CD8-positive, alpha-beta memory T cell (primary cell): ENCODE measurements around the gene CLDN15. TPM values are rescaled to one million over a fixed set of nuclear protein-coding genes. Genes with fewer than 3 reads are reported as not detected.
"Not testable (repeated sequence)": the region's sequence is repeated elsewhere in the genome, so short reads cannot be mapped to it uniquely, and the experiment has no call there.

ENCODE experiments used
- CTCF ChIA-PET: fragments of 350-600 bp; sonication (Branson Sonifier 250); formaldehyde crosslinking; loops from one replicate; lab custom pipeline; 2021; ENCODE audit warnings: antibody characterized with exemption; lab: Charles Lee
- POLR2A ChIA-PET: fragments of 350-600 bp; sonication (Branson Sonifier 250); formaldehyde crosslinking; loops from one replicate; lab custom pipeline; 2021; ENCODE audit warnings: antibody characterized with exemption; lab: Charles Lee
- DNase-seq, 5 donors: peaks; one replicate each; pipeline versions ENCODE4 v3.0.0 to v3.0.0-alpha.2; 2020 to 2022; ENCODE audit warnings: mixed read lengths in 1 of 5
- H3K27ac ChIP-seq: one replicate; pipeline ENCODE4 v1.7.0; 2013; ENCODE audit warnings: low read depth, mild to moderate bottlenecking, low read length, moderate library complexity
- H3K27me3 ChIP-seq: 2 replicates; pipeline ENCODE4 v1.7.0; 2013; ENCODE audit warnings: low read length, mild to moderate bottlenecking; ENCODE audit not compliant: insufficient read depth, poor library complexity, severe bottlenecking
- H3K36me3 ChIP-seq: 2 replicates; pipeline ENCODE4 v1.7.0; 2013; ENCODE audit warnings: mild to moderate bottlenecking, low read length, moderate library complexity; ENCODE audit not compliant: insufficient read depth
- H3K4me1 ChIP-seq: 2 replicates; pipeline ENCODE4 v1.7.0; 2013; ENCODE audit warnings: mild to moderate bottlenecking, low read length, moderate library complexity; ENCODE audit not compliant: insufficient read depth
- H3K4me3 ChIP-seq: 2 replicates; pipeline ENCODE4 v1.7.0; 2013; ENCODE audit warnings: mild to moderate bottlenecking, low read length
- H3K9me3 ChIP-seq: 2 replicates; pipeline ENCODE4 v1.7.0; 2013; ENCODE audit warnings: mild to moderate bottlenecking, low read length
- H3K27ac Mint-ChIP-seq, 8 donors: one replicate each; pipeline ENCODE4 v1.8.0; 2020 to 2021; ENCODE audit warnings: mixed read lengths in 8 of 8, mild to moderate bottlenecking in 6 of 8, inconsistent platforms in 3 of 8, moderate library complexity in 3 of 8
- H3K27me3 Mint-ChIP-seq, 2 donors: one replicate each; pipeline ENCODE4 v1.8.0; 2020 to 2021; ENCODE audit warnings: mixed read lengths in 2 of 2, mild to moderate bottlenecking in 1 of 2, moderate library complexity in 1 of 2
- H3K36me3 Mint-ChIP-seq, 3 donors: one replicate each; pipeline ENCODE4 v1.8.0; 2020 to 2021; ENCODE audit warnings: mixed read lengths in 3 of 3, inconsistent platforms in 1 of 3, mild to moderate bottlenecking in 1 of 3
- H3K4me1 Mint-ChIP-seq, 3 donors: one replicate each; pipeline ENCODE4 v1.8.0; 2020 to 2021; ENCODE audit warnings: mixed read lengths in 3 of 3, inconsistent platforms in 1 of 3, mild to moderate bottlenecking in 1 of 3
- H3K4me3 Mint-ChIP-seq, 7 donors: one replicate each; pipeline ENCODE4 v1.8.0; 2020 to 2021; ENCODE audit warnings: mixed read lengths in 7 of 7, mild to moderate bottlenecking in 6 of 7, moderate library complexity in 4 of 7, inconsistent platforms in 2 of 7
- H3K9me3 Mint-ChIP-seq, 5 donors: one replicate each; pipeline ENCODE4 v1.8.0; 2020 to 2022; ENCODE audit warnings: mixed read lengths in 5 of 5, mild to moderate bottlenecking in 3 of 5, moderate library complexity in 2 of 5, inconsistent platforms in 1 of 5
- polyA plus RNA-seq: library from polyadenylated mRNA; unstranded; fragments of 300-500 nt; fragmentation: Illumina TruSeq; gene quantifications from one replicate; pipeline ENCODE4 v1.2.3, GENCODE V29; 2021
- total RNA-seq, 2 experiments: library from RNA; stranded (reverse); gene quantifications; one replicate each; pipeline ENCODE4 v1.2.3, GENCODE V29; 2021

Gene CLDN15
- total and polyA plus RNA-seq, 3 experiments from 2014 or later = 1.2 to 20.3 (median 19.5) TPM

DNA sequence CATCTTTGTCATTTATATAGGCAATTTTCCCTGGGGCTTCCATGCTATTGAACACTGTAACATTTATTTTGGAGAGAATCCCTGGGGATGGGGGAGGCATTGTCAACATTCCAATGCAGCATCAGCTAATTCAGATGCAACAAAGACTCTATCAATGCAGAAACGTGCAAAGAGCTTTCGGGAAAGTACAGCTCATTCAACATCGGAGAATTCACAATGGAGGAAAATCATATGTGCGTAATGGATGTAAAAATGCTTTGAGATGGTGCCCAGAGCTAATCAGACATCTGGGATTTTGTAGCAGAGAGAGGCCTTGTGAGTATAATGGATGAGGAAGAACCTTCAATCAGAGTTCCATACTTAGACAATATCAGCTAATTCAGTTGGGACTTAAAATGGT, 35.6 kb upstream of the CLDN15 start:
- Histone ChIP-seq H3K4me3 (no peak overlapping the region), H3K9me3 (no peaks in the 10 kb centered on the region), H3K27me3 (no peaks in the 10 kb centered on the region), H3K36me3 (no peaks in the 10 kb centered on the region), H3K4me1 (no peaks in the 10 kb centered on the region), H3K27ac (no peak overlapping the region)
- Mint-ChIP-seq H3K4me1 (no peaks in the 10 kb centered on the region), H3K4me3 (no peak overlapping the region), H3K27me3 (peaks cover 14 to 34% of the 10 kb centered on the region in 2 donors), H3K9me3 (no peaks in the 10 kb centered on the region), H3K27ac (no peak overlapping the region), H3K36me3 (no peaks in the 10 kb centered on the region)
- ChIA-PET CTCF (interaction anchor here (1.1 to 1.4 kb wide), 2 partner anchors 10 to 129 kb away, joined by 4 read pairs; no protein-coding TSS in a partner anchor), POLR2A (no interaction called here)
- no peak for DNase-seq

DNA sequence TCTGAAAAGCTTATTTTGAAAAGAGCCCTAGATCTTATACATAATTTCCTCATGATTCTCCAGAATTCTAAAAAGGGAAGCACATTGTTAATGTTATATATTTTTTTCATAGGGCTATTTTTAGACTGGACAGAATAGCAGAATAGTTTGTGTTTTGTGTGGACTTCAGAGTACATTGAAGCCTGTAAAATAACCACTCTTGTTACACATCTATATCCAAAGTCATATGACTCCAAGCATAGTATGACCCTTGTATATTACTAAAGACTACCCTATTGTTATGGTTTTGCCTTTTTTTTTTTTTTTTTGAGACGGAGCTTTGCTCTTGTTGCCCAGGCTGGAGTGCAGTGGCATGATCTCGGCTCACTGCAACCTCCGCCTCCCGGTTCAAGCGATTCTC, 33.4 kb upstream of the CLDN15 start:
- ChIA-PET POLR2A (no interaction called here), CTCF (no interaction called here)
- Mint-ChIP-seq H3K9me3 (no peaks in the 10 kb centered on the region), H3K4me1 (no peaks in the 10 kb centered on the region), H3K27ac (no peak overlapping the region), H3K27me3 (peaks cover 6 to 26% of the 10 kb centered on the region in 2 donors), H3K36me3 (no peaks in the 10 kb centered on the region), H3K4me3 (no peak overlapping the region)
- Histone ChIP-seq H3K27me3 (no peaks in the 10 kb centered on the region), H3K4me3 (no peak overlapping the region), H3K36me3 (no peaks in the 10 kb centered on the region), H3K9me3 (no peaks in the 10 kb centered on the region), H3K27ac (no peak overlapping the region), H3K4me1 (no peaks in the 10 kb centered on the region)
- DNase-seq = no peak

DNA sequence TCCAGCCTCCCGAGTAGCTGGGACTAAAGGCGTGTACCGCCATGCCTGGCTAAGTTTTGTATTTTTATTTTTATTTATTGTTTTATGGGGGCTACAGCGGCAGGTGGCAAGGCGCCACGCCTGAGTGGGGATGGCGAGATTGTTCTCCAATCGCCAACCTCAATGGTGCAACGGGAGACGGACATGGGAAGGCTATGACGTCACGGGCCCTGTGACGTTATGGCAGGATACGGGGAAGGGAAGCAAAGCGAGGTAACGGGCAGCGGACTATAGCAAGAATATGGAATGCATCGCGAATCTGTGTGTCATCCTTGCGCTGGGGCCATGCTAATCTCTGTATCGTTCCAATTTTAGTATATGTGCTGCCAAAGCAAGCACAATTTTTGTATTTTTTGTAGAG, 32.1 kb upstream of the CLDN15 start:
- Mint-ChIP-seq H3K27ac (no peak overlapping the region), H3K27me3 (peaks cover 4 to 25% of the 10 kb centered on the region in 2 donors), H3K36me3 (no peaks in the 10 kb centered on the region), H3K9me3 (no peaks in the 10 kb centered on the region), H3K4me3 (no peak overlapping the region), H3K4me1 (no peaks in the 10 kb centered on the region)
- Histone ChIP-seq H3K4me1 (no peaks in the 10 kb centered on the region), H3K27me3 (no peaks in the 10 kb centered on the region), H3K9me3 (no peaks in the 10 kb centered on the region), H3K4me3 (no peak overlapping the region), H3K36me3 (no peaks in the 10 kb centered on the region), H3K27ac (no peak overlapping the region)
- no peak for DNase-seq
- ChIA-PET CTCF (no interaction called here), POLR2A (no interaction called here)

DNA sequence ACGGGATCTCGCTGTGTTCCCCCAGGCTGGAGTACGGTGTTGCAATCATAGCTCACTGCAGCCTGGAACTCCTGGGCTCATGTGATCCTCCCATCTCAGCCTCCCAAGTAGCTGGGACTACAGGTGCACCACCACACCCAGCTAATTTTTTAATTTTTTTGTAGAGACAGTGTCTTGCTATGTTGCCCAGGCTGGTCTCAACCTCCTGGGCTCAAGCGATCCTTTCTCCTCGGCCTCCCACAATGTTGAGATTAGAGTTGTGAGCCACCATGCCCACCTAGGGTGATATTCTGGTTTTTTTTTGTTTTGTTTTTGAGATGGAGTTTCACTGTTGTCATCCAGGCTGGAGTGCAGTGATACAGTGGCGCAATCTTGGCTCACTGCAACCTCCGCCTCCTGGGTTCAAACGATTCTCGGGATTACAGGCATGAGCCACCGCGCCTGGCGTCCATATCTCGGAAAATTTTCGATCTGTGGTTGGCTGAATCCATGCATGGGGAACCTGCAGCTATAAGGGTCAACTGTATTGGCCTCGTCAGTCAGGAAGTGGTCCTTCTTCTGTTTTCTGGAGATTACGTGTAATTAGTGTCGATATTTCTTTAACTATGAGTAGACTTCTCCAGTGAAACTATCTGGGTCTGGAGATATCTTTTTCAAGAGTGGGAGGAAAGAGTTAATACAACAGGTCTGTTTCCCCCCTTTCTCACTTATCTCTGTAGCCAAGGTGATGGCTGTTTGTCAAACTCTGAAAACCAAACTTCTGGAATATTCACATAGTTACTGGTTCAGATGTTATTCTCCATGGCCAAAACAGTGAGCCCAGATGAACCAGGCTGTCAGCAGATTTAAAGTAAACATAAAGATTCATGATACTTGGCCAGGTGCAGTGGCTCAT, 28.3 kb upstream of the CLDN15 start:
- H3K9me3 ChIP-seq = no peaks in the 10 kb centered on the region
- Mint-ChIP-seq H3K9me3 (no peaks in the 10 kb centered on the region), H3K27ac (no peak overlapping the region), H3K36me3 (no peaks in the 10 kb centered on the region), H3K27me3 (peaks cover 7 to 27% of the 10 kb centered on the region in 2 donors), H3K4me1 (no peaks in the 10 kb centered on the region), H3K4me3 (no peak overlapping the region)
- CTCF ChIA-PET = interaction anchor here (1.6 kb wide), 1 partner anchor 17 kb away, joined by 5 read pairs; no protein-coding TSS in a partner anchor
- no peak for DNase-seq
- POLR2A ChIA-PET = no interaction called here
- no peak overlapping the region for H3K4me3 ChIP-seq
- H3K27me3 ChIP-seq = no peaks in the 10 kb centered on the region
- H3K27ac ChIP-seq = no peak overlapping the region
- no peaks in the 10 kb centered on the region for H3K4me1 ChIP-seq
- H3K36me3 ChIP-seq = no peaks in the 10 kb centered on the region

DNA sequence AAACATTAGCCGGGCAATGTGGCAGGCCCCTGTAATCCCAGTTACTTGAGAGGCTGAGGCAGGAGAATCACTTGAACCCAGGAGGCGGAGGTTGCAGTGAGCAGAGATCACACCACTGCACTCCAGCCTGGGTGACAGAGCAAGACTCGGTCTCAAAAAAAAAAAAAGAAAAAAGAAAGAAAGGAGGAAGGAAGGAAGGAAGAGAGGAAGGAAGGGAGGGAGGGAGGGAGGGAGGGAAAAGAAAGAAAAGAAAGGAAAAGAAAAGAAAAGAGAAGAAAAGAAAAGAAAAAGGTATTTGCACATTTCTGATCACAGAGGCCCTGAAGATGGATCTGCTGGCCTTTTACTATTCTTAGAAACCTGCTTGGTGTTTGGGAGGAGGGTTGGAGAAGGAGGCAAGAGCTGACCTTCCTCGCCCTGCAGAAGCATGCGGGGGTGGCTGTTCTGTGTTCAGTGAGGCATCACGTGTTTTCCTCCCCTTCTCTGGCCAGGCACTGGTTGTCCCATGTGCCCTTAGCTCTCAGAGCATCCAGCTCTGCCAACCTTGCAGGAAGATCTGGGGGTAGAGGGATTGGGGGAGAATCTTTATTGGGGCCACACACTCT, 26.6 kb upstream of the CLDN15 start:
- H3K36me3 ChIP-seq, H3K4me3 Mint-ChIP-seq, H3K9me3 Mint-ChIP-seq, H3K9me3 ChIP-seq, H3K36me3 Mint-ChIP-seq, H3K4me1 Mint-ChIP-seq, H3K4me1 ChIP-seq, H3K27ac ChIP-seq, H3K27ac Mint-ChIP-seq, POLR2A ChIA-PET, H3K4me3 ChIP-seq, H3K27me3 ChIP-seq, DNase-seq: not testable (repeated sequence)
- CTCF ChIA-PET = interaction anchor here (1.6 kb wide), 1 partner anchor 19 kb away, joined by 5 read pairs; no protein-coding TSS in a partner anchor
- peaks cover 7 to 24% of the 10 kb centered on the region in 2 donors for H3K27me3 Mint-ChIP-seq

DNA sequence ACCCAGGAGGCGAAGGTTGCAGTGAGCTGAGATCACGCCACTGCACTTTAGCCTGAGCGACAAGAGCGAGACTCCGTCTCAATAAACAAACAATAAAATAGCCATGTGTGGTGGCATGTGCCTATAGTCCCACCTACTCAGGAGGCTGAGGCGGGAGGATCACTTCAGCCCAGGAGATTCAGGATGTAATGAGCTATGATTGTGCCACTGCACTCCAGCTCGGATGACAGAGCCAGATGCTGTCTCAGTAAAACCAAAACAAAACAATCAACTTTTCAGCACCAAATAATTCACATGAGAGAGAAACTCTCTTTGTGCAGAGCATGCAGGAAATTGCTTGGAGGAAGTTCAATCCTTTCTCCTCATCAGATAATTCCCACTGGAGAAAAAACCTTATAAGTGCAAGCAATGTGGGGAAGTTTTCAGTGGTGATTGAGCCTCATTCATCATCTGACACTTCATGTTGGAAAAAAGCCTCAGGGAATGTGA, 20.7 kb upstream of the CLDN15 start:
- Mint-ChIP-seq H3K36me3 (no peaks in the 10 kb centered on the region), H3K4me3 (no peak overlapping the region), H3K27me3 (peaks cover 5 to 22% of the 10 kb centered on the region in 2 donors), H3K27ac (no peak overlapping the region), H3K4me1 (no peaks in the 10 kb centered on the region), H3K9me3 (no peaks in the 10 kb centered on the region)
- no peak overlapping the region for H3K4me3 ChIP-seq
- CTCF ChIA-PET = no interaction called here
- H3K9me3 ChIP-seq = no peaks in the 10 kb centered on the region
- no peaks in the 10 kb centered on the region for H3K27me3 ChIP-seq
- H3K27ac ChIP-seq = no peak overlapping the region
- H3K4me1 ChIP-seq = no peaks in the 10 kb centered on the region
- H3K36me3 ChIP-seq = no peaks in the 10 kb centered on the region
- POLR2A ChIA-PET = no interaction called here
- DNase-seq = no peak

DNA sequence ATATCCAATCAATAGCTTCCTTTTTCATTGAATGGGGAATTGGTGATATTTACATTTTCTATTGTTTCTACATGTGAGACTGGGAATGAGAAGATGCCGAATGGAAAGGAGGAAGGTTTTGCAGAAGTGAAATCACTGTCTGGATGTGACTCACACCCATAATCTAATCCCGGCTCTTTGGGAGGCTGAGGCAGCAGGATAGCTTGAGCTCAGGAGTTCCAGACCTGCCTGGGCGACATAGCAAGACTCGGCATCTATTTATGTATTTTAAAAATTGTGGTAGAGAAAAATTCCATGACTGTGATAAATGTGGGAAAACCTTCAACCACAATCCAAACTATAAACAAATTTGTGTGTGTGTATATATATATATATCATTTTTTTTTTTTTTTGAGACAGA, 18.2 kb upstream of the CLDN15 start:
- no peak overlapping the region for H3K4me3 ChIP-seq
- Mint-ChIP-seq H3K4me3 (no peak overlapping the region), H3K27ac (no peak overlapping the region), H3K4me1 (peaks cover 12 to 20% (median 17%) of the 10 kb centered on the region in 3 donors), H3K36me3 (peaks cover 4 to 12% (median 5%) of the 10 kb centered on the region in 3 donors), H3K9me3 (no peaks in the 10 kb centered on the region), H3K27me3 (peaks cover 0 to 8% of the 10 kb centered on the region in 2 donors)
- DNase-seq = no peak
- no peaks in the 10 kb centered on the region for H3K9me3 ChIP-seq
- ChIA-PET POLR2A (no interaction called here), CTCF (interaction anchor here (1.4 to 5.0 kb wide), 3 partner anchors 12 to 112 kb away, joined by 3 to 25 read pairs (median 6); partner anchors contain the start of gene FIS1)
- no peaks in the 10 kb centered on the region for H3K36me3 ChIP-seq
- no peaks in the 10 kb centered on the region for H3K27me3 ChIP-seq
- H3K4me1 ChIP-seq = peaks cover 10% of the 10 kb centered on the region
- H3K27ac ChIP-seq = no peak overlapping the region

DNA sequence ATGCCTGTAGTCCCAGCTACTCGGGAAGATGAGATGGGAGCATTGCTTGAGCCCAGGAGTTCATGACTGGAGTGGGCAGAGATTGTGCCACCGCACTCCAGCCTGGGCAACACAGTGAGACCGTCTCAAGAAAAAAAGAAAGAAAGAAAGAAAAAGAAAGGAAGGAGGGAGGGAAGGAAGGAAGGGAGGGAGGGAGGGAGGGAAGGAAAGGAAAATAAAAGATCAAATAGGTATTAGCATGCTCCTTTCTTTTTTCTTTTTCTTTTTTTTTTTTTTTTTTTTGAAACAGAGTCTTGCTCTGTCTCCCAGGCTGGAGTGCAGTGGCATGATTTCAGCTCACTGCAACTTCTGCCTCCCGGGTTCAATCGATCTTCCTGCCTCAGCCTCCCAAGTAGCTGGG, 15.6 kb upstream of the CLDN15 start:
- DNase-seq, H3K27ac ChIP-seq, H3K4me3 ChIP-seq, H3K27me3 ChIP-seq, H3K9me3 ChIP-seq, H3K36me3 ChIP-seq, H3K27me3 Mint-ChIP-seq, H3K9me3 Mint-ChIP-seq: not testable (repeated sequence)
- peaks cover 16% of the 10 kb centered on the region for H3K4me1 ChIP-seq
- Mint-ChIP-seq H3K27ac (peak overlapping the region in 1 of 8 donors; percentile 98), H3K4me3 (peak overlapping the region in 6 of 7 donors; percentile 98 to 100 (median 99)), H3K4me1 (peaks cover 21 to 32% (median 32%) of the 10 kb centered on the region in 3 donors), H3K36me3 (peaks cover 5 to 25% (median 6%) of the 10 kb centered on the region in 3 donors)
- ChIA-PET CTCF (interaction anchor here (1.1 to 5.0 kb wide), 3 partner anchors 10 to 60 kb away, joined by 4 to 25 read pairs (median 8); partner anchors contain the start of genes FIS1, PLOD3 and ZNHIT1), POLR2A (interaction anchor here (2.4 kb wide), 1 partner anchor 9 kb away, joined by 13 read pairs; the partner anchor contains the start of gene FIS1)
